ENCODE data around the gene CFAP141.
"Not testable (repeated sequence)": the region's sequence is repeated elsewhere in the genome, so short reads cannot be mapped to it uniquely, and the experiment has no call there.

Gene CFAP141

DNA sequence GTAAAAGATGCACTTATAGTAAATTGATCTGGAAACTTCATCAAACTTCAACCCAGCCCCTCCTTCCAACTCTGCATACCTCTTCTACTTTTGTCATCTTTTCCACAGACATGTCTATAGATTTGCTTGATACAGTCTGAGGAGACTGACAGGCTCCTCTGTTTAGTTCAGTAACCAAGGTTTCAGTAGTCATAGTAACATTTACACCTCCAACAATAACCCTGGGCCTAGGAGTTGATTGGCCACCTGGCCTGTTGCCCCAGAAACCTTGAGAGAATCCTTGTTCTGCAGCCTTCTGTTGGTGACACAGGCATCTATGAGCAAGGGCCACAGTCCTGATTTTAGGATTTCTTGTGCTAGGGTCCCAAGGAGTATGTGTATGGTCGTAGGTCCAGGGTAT, at the start of gene CFAP141:
CFAP141 (minus strand) TSS at position 138 of the 400 bp plus-strand sequence; CDS start at position 112, 26 bp downstream.
- DNase-seq = no peak

DNA sequence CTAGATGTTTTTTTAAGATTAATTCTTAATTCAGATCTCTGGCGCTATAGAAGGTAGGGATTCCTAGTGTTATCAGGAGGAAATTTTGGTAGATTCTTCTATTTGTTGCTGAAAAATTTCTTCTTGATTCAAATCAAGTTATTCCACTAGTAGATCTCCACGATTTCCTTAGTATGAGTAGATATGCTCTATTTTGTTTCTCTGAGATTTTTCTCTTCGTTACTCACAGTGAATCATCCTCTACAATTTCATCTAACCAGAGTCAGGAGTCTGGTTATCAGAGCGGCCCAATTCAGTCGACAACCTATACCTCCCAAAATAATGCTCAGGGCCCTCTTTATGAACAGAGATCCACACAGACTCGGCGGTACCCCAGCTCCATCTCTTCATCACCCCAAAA, 47.5 kb upstream of the CFAP141 start:
- DNase-seq = no peak

DNA sequence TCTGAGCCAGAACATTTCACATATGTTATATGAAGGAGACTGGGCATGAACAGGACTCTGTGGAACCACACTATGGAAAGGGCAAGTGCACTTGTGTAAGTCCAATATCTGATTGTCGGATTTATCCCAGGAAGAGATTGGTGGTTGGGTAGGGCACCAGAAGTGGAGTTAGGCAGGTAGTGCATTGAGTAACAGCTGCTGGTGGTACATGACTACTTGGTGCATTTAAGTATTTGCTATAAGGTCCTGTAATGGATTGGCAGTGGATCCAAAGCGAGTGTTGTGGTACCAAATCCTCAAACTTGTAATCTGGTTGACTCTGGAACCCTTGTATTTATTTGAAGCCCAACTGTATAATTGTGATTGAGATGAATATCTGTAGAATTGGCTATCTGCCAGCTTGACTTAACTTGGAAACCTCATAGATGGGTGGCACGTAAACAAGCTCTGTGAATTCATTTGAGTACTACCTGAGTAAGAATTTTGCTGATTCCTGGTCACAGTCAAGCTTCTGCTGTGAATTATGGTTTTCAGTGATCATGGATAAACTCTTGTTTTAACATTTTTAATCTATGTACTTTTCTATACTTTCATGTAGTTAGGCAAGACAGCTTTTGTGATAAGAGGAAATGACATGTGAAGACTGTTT, 35.7 kb upstream of the CFAP141 start:
- DNase-seq = no peak

DNA sequence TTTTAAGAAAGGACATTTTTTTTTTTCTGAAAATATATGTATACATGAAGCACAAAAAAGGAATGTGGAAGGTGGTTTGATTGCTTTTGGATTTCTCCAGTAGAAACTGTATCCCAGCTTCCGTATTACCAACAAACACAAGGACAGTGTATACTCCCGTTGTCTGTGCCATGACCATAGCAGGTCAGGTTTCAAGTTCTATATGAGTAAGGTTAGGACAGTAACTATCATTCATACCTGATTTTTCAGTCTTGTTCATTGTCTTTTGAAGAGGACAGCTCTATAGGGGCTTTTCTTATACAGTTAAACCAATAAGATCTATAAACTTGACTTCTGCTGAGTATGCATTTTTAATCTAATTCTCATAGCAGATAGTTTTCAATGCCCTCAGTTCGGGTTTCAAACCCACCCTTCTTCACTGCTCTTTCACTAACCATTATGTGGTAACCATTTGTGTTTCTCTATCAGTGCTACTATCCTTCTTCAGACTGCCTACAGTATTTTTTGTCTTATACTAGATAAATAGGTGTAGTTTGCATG, 34.2 kb upstream of the CFAP141 start:
- no peak for DNase-seq

DNA sequence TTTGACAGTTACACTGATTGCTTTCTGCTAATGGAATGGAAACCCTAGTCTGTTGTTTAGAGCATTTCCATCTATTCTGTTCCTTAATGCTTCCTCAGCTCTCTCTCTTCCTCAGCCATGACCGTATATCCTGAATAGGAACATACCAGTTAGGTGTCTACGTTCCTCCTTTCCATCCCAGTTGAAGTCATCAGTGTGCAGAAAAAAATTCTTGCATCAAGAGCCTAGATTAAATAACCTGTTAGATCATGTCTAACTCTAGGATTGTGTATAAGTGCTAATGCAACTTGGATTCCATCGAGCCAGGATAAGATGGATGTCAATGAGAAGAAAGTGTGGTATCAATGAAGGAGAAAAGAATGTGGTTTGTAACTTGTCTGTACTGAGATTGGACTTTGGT, 33.4 kb upstream of the CFAP141 start:
- no peak for DNase-seq

DNA sequence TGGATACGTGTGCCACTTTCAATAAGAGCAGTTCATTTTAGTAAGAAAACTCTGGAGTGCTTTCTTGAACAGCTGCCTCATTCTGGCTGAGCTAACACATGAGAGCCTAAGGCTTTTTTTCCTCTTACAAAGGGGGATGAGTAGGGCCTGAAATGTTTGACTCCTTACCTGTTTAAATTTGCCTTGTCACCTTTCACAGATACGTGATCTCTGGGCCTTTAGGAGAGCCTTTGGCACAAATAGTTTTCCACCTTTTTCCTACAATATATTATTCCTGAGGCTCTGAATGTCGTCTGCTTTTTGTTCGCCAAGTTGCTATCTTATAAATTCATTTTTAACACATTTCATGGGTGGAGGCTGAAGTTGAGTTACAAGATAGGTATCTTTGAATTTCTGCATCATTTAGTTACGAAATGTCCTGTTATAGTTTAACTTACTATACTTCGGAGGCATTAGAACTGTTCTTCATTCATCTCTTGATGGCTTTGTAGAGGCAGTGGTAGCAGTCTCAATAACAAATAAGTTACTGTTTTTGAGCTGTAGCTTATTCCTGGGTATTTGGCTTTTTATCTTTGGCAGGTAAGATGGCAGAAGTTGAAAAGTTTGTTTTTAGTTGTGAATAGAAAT, 31.9 kb upstream of the CFAP141 start:
- DNase-seq = no peak

DNA sequence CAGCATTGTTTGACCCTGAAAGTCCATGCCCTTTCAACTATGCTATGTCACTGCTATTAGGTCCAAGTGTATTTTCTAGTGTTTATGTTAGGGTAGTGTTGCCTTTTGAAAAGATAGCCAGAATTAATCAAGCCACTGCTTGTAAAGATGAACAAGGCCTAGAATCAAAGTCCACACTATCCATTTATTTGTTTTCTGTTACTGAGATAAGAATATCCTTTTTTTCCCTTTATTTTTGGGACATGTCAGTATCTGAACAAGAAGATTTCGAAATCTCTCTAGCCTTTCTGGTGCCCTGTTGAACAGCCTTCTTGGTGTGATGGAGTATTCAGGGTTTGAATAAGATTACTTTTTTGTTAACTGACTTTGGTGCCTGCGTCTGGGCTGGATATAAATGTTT, 31.3 kb upstream of the CFAP141 start:
- no peak for DNase-seq

DNA sequence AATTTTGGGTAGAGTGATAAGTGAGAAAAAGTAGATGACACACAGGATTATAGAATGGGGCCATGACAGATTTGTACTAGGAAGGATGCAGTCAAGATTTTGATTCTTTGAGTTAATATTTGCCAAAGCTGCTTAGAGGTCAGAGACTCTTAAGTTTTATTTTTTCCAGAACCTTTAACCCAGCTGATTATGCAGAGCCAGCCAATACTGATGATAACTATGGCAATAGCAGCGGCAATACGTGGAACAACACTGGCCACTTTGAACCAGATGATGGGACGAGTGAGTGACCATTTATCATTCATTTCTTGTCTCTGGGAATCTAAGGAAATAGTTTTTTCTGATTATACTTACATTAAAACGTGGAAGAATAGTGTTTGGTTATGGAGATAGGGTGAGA, 30.7 kb upstream of the CFAP141 start:
- DNase-seq = no peak

DNA sequence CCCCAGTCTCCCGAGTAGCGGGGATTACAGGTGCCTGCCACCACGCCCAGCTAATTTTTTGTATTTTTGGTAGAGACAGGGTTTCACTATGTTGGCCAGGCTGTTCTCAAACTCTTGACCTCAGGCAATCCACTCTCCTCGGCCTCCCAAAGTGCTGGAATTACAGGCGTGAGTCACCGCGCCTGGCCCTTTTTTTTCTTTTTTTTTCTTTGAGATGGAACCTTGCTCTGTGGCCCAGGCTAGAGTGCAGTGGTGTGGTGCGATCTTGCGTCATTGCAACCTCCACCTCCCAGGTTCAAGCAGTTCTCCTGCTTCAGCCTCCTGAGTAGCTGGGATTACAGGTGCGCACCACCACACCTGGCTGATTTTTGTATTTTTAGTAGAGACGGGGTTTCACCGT, 27.0 kb upstream of the CFAP141 start:
- not testable (repeated sequence) for DNase-seq

DNA sequence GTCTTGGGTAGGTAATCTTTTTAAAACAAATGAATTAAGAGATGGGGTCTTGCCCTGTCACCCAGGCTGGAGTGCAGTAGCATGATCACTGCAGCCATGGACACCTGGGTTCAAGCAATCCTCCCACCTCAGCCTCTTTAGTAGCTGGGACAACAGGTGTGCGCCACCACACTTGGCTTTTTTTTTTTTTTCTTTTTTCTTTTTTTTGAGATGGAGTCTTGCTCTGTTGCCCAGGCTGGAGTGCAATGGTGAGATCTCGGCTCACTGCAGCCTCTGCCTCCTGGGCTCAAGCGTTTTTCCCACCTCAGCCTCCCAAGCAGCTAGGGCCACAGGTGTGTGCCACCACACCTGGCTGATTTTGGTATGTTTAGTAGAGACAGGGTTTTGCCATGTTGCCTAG, 25.0 kb upstream of the CFAP141 start:
- not testable (repeated sequence) for DNase-seq

DNA sequence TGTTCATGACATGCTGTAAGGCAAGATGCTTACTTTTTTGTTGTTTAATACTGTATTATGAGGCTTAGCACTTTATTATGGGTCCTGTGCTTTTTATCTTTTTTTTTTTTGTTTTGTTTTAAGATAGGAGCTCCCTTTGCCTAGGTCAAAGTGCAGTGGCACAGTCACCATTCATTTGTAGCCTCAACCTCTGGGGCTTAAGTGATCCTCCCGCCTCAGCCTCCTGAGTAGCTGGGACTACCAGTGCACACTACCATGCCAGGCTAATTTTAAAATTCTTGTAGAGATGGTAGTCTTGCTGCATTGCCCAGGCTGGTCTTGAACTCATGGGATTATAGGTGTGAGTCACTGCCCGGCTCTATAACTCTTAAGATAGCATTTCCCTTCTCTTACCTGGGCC, 19.2 kb upstream of the CFAP141 start:
- DNase-seq = no peak

DNA sequence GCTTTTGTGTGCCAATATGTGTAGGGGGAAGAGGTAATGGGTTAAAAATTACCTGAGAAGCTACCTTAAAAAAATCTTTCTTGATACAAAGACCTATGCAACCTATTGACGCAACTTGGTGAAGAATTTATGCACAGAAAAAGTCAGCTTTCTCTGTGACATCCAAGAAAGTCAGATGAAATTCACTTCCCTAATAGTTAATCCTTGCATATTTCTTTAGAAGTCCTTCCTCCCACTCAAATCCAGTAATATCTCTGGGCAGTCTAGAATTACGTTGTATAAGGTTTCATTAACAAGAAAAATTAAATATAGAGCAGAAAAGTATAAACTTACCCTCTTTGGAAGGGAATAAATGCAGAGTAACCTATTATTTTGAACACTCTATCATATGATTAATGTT, 17.5 kb upstream of the CFAP141 start:
- DNase-seq = no peak

DNA sequence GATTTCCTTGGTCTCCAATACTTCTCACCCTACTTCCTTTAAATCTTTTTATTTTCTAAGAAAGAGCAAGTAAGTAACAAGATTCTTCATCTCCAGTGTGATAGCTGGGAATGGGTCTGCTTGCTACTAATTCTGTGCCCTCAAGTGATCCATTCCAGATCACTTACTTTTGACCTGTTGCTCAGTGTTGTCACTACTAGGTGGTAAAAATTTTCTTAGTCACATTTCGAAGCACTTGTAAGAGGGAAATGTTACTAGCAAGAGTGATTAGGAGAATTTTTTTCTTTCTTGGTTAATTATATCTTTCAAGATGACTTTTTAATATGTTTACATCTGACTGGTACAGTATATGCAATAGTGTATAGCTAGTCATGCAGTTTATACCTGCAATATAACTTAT, 16.8 kb upstream of the CFAP141 start:
- no peak for DNase-seq

DNA sequence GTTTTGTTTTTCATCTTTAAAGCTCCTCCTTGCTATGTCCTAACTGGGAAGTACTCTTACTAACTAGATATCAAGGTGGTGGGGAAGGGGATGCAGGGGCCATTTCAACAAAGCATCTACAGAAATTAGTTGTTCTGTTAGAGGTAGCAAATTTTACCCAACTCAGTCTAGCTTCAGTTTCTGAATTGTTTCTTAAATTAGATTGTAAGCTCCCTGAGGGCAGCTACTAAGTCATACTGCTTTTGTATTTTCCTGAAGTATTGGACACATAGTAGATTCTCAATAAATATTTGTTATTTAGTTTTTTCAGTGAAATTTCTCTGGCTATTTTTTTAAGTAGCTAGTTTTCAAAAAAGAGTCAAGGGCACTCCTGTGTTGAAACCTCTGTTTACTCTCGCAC, 16.4 kb upstream of the CFAP141 start:
- DNase-seq = no peak

DNA sequence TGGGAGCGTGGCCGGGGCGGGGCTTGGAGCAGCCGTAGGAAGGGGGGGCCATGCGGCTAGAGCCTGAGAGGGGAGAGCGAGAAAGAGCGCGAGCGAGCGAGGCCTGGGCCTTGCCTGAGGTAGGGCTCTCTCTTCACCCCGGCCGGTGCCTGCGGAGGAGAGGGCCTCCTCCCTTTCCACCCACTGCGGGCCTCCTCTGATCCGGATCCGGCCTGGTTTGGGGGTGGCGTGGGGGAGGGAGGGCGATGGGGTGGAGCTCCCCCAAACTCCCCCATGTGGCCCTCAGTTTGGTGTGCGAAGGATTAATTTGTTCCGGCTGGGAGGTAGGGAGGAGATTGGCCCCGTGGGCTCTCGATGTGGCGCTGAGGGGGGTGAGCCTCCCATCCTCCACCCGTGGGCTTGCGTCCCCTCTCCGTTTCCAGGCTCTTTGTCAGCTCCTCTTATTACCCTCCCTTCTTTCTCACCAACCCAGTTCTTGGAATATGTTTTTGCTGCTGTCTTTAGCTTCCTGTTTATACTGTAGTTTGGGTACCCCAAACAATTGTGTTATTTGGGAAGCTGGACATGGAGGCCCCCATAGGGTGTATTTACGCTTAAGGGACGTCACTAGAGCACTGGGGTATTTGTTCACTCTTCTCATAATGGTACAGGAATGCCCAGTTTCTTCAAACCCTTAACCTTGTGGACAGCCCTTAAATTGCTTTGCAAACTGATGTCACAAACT, 15.3 kb upstream of the CFAP141 start:
- DNase-seq = peak; percentile 14

DNA sequence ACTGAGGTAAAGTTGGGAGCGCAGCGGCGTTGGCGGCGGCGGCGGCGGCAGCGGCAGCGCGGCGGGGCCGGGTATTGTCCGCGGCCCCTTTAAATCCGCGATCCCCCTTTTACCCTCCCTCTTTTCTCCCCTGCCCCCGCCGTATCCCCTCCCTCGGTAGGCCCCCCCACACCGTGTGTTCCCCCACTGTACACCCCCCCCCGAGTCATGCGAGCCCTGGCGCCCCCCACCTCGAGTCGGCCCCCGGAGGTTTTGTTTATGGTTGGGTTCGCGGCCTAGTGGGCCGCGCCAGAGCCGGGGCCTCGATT, 14.8 kb upstream of the CFAP141 start:
- DNase-seq = no peak

DNA sequence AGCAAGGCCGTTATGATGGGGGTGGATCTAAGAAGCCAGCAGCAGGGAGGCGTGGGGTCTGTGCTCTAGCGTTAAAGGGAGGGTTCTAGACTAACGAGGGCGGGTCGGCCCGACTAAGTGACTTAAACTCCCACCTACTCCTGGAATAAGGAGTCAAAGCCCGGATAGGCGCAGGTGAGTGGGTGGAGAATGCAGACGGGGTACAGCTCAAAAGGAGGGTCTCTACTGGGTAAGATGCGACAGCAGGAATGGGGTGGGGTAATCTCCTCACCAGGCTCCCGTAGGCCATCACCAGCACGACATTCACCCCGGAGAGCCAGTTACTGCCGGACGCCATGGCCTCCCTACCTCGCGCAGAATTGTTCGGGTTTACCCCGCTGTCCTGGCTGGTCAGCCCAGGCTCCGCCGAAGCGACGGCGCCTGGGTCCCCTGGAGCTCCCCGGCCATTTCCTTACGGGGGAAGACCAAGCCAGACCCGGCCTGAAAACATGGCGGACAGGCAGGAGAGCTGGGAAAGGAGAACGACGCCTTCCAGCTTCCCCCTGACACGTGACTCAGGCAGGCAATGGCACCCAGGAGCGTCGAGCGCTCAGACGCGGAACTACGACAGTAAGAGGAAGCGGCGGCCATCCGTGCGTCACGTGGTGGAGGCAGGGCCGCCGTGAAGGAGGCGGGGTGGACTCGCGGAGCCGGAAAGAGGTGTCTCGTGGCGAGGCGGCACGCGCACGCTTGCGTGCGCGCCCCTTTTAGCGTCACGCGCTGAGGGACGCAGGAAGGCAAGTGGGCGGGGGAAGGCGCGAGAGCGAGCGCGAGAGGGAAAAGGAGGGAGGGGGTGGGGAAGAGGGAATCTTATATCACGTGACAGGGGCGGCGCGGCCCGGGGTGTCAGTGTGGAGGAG, 14.2 kb upstream of the CFAP141 start, which contains the start of gene UBAP2L:
UBAP2L (plus strand) TSS at position 885 of the 899 bp plus-strand sequence. CDS start 4,169 bp downstream, outside the sequence.
- DNase-seq = peak; percentile 98

DNA sequence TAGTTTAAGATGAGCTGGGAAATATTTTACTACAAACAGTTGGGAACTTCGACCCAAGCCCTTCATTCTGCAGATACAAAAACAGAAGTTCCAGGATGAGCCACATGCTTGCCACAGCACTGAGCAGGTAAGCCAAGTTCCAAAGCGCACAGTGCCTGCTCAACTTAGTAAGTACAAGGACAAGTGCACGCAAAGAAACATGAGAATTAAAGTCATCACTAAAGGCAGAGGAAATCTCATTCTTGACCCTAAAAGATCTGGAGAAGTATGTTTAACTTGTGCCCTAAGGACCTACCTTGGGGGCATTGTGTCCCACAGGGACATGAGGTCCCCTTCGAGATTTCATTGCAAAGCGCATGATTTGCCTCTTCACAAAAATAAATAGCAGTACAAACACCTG, 13.4 kb upstream of the CFAP141 start:
- DNase-seq = no peak

DNA sequence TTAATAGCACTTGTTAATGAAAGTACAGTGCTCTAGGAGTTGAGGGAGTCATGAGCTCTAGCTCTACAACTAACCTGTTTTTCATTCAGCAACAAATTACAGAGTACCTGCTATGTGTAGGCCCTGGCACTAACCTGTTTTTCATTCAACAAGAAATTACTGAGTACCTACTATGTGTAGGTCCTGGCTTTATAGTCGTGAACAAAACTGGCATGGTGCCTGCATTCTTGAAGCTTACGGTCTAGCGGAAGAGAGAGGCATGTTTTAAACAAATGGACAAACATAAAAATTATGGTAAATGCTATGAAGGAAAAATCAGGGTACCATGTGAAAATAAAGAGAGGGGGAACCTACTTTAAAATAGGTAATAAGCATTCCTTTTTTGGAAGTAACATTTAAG, 12.4 kb upstream of the CFAP141 start:
- no peak for DNase-seq

DNA sequence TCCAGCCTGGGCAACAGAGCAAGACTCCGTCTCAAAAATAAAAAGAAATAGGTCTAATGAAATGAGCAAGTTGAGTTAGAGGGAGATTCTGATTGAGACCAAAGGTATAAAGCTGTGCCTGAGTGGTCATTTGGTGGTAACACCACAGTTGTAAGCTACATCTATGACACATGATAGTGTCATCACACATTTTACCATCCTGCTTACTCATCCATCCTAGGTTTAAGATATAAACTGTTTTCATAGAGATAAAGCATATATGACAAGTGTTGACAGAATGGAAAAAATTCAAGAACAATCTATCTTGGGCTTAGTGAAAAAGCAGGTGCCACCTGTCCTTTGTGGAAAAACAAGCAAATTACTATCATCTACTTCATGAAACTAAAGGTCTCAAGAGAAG, 7.1 kb upstream of the CFAP141 start:
- no peak for DNase-seq

DNA sequence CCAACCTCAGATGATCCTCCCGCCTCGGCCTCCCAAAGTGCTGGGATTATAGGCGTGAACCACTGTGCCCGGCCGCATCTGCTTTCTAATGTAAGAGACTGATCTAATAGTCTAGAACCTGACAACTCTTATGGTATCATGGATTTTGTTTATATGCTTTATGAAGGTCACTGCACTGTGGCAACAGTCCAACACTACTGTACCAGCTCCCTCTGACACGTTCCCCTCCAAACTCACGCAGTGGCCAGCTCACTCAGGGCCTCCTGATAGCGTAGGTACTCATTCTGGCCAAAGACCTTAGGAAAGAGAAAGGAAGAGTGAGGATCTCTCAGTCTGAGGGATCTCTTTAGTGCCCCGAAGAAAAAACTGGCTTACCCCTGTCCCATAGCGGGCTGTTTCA, 6.0 kb upstream of the CFAP141 start:
- no peak for DNase-seq

DNA sequence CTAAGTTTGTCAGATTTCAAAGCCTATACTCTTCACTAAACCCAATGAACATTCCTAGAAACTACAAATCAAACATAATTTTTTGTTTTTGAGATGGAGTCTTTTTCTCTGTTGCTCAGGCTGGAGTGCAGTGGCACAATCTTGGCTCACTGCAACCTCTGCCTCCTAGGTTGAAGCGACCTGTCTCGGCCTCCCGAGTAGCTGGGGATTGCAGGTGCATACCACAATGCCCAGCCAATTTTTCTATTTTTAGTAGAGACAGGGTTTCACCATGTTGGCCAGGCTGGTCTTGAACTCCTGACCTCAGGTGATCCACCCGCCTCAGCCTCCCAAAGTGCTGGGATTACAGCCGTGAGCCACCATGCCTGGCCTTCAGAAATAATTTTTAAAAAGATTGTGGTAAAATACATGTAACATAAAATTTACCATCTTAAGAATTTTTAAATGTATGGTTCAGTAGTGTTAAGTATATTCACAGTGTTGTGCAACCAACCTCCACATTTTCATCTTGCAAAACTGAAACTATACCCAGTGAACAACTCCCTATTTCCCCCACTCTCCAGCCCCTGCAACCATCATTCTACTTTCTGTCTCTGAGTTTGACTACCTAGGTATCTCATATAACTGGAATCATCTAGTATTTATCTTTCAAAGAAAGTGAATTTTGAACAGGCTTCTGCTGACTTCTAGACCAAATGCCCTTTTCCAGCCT, 2.7 kb upstream of the CFAP141 start:
- no peak for DNase-seq

All from NCI-H2227 treated with DMSO at 0.1 percent for 48 hours (cell line).